Coronary artery (tissue), 2 donors: ENCODE results near the gene ARNT2.

ENCODE experiments used
- DNase-seq: peaks from one replicate; pipeline ENCODE4 v3.0.0-alpha.2; 2017; ENCODE audit warnings: low spot score
- H3K27ac ChIP-seq, 2 donors: fragments of 200-600 bp; sonication (generic); one replicate each; pipeline ENCODE4 v1.5.1; 2016 to 2019
- H3K4me3 ChIP-seq: fragments of 200-600 bp; sonication (generic); 2 replicates; pipeline ENCODE4 v1.5.1; 2016; ENCODE audit warnings: mild to moderate bottlenecking, moderate library complexity
- TF ChIP-seq, protein P1 (sequence below): fragments of 200-600 bp; sonication (generic); IDR thresholded peaks from one replicate; pipeline ENCODE4 v1.5.1; 2019; ENCODE audit warnings: antibody characterized with exemption

Gene ARNT2

DNA sequence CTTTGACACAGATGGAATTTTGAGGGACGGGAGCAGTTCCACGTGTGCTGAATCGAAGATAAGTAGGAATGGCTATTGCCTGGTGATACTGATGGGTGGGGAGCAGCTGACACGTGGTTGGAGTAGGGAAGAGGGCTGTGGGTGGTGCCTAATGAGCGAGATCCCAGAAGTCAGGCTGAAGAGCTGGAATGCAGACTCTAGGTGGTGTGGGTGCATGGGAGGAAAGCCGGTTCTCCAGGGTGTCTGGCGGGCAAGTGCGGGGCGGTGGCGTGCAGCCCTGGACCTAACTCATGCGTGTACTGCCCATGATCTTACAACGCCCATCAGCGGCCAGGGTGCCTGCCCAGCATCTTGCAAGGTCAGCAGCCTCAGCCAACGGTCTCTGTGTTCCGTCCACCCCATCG, 63.1 kb downstream of the ARNT2 start:
- Histone ChIP-seq H3K27ac (no peak overlapping the region), H3K4me3 (no peak overlapping the region)
- DNase-seq = peak; percentile 69
- TF ChIP-seq, protein P1, sequence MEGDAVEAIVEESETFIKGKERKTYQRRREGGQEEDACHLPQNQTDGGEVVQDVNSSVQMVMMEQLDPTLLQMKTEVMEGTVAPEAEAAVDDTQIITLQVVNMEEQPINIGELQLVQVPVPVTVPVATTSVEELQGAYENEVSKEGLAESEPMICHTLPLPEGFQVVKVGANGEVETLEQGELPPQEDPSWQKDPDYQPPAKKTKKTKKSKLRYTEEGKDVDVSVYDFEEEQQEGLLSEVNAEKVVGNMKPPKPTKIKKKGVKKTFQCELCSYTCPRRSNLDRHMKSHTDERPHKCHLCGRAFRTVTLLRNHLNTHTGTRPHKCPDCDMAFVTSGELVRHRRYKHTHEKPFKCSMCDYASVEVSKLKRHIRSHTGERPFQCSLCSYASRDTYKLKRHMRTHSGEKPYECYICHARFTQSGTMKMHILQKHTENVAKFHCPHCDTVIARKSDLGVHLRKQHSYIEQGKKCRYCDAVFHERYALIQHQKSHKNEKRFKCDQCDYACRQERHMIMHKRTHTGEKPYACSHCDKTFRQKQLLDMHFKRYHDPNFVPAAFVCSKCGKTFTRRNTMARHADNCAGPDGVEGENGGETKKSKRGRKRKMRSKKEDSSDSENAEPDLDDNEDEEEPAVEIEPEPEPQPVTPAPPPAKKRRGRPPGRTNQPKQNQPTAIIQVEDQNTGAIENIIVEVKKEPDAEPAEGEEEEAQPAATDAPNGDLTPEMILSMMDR = no peak

DNA sequence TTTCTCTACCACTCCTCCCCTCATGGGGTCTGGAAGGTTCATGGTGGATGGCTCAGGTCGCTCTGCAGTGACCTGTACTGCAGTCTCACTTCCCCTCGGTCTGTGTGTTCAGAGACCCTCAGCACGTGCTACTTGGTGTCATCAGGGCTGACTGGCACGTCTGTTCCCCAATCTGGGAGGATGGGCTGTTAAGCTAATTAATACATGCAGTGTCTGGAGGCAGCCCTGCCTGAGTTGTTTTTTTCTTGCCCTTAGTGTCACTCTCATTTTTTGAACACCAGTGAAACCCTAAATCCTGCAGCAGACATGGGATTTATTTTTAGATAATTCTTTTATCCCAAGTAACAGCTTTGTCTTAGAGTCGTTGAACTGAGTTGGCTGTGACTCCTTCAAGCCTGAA, 64.6 kb downstream of the ARNT2 start:
- Histone ChIP-seq H3K27ac (no peak overlapping the region), H3K4me3 (no peak overlapping the region)
- no peak for DNase-seq
- TF ChIP-seq, protein P1 = no peak

DNA sequence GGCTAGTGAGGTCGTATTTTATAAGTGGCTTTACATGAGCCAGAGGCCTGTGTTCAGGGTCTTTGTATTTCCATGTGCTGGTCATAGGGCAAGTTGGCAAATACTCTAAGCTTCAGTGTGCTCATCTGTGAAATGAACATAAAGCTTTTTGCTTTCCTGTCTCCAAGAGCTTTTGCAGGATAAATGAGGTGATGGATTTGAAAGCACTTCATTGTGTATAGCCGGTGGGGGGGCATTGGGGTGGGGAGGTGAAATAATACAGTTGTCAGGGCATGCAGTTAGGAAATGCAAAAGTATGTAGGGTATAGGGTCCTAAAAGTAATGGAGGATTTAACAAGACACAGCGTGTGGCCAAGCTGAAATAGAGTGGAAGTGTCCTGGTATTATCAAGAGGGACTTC, 67.7 kb downstream of the ARNT2 start:
- H3K4me3 ChIP-seq = no peak overlapping the region
- DNase-seq = no peak
- no peak overlapping the region for H3K27ac ChIP-seq
- TF ChIP-seq, protein P1 = no peak

DNA sequence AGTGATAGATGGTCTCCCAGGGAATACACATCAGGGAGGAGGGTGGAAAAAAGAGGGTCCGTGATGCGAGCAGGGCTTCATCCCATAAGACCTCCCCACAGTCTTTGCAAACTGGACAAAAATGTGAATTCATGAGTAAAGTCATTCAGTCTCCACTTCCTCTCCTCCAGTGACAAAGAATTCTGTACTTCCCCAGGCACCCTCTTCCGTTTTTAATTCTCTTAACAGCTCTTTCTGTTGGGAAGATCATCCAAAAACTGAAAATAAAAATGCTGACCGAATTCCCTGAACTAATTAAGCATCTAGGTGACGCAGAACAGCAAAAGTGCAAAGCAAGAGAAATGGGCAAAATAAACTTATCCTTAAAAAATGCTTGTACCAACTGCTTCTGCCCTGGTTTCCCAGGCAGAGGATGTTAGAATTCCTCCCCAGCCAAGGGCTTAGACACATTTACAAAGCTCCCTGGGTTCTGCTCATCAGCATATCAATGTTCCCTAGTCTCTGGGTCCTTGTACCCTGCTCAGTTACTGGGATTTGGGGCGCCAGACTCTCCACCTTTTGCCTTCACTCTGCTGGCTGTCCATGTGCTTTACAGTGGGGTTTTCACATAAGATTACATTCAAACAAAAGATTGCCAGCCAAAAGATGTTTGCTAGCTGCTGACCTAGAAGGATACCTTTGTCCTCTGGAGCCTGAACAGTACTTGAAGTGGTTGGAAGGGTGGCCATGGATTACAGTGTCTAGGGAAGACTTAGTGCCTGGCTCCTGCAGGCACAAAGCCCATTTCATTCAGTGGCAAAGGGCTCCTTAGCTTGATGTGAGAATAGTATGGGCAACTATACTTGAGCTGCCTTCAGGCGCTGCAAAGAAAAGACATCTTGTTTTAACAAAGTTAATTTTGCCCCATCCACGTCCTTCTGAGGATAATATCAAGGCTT, 69.4 kb downstream of the ARNT2 start:
- TF ChIP-seq, protein P1 = no peak

DNA sequence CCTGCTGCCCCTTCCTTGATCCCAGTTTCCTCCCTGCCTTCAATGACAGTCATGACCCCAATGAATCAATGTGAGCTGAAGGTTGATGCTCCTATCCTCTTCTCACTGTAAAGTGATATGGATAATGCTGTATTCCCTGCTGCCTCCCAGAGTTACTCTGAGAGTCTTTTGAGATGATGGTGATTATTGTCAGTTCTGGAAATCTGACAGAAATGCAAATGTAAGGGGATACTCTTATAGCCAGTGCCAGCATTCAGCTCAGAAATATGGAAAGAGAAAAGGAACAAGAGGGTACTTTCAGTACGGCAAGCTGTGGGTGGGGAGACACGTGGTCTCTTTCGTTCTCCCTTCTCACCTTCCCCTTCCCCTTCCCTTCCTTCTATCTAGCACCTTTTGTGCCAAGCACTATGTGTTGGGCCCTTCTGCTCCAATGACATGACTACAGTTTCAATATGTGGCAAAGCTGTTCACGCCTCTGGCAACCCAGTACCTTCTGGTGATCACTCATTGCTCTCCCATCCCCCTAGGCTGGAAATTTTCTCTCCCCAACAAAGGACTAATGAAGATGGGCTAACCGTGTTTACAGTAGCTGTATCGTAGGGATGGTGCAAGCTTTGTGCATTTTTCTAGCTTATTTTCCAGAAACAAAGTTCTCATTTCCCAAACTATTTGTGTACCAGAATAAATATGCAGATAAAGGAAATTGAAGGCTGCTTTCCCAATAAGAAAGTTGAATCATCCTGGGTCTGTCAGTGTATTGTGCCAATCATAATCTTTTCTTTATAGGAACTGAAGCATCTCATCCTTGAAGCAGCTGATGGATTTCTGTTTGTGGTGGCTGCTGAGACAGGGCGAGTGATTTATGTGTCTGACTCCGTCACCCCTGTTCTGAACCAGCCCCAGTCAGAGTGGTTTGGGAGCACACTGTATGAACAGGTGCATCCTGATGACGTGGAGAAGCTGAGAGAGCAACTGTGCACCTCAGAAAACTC, 70.3 kb downstream of the ARNT2 start:
- Histone ChIP-seq H3K27ac (no peak overlapping the region), H3K4me3 (no peak overlapping the region)
- TF ChIP-seq, protein P1 = no peak
- no peak for DNase-seq

More for the DNA sequence above, 69.4 kb downstream of the ARNT2 start:
- no peak overlapping the region for H3K4me3 ChIP-seq
- no peak overlapping the region for H3K27ac ChIP-seq
- DNase-seq = peak; percentile 47

DNA sequence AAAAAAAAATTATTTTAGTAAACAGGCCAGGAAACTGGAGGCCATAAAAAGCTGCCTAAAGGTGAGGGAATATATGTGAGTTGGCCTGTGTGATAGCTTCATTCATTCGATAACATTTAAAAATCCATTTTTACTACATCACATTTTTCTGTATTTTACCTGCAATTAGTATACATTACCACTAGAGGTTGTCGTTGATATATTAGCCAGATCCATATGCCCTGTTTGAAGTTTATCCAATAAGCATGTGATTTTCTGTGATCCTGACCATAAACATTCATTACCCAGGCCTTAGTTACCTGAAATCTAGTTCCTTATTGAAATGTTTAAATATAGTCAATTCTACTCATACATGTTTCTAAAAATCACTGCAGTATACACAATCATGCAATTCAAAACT, 71.4 kb downstream of the ARNT2 start:
- no peak for DNase-seq
- Histone ChIP-seq H3K4me3 (no peak overlapping the region), H3K27ac (no peak overlapping the region)
- TF ChIP-seq, protein P1 = no peak
